NCI-H1092 treated with DMSO at 0.1 percent for 48 hours (cell line): ENCODE data around the gene DIS3L2.
"Not testable (repeated sequence)": the region's sequence is repeated elsewhere in the genome, so short reads cannot be mapped to it uniquely, and the experiment has no call there.

Experiments used
- DNase-seq: peaks from one replicate; lab custom pipeline; 2025; lab: John Stamatoyannopoulos, UW

Gene DIS3L2

DNA sequence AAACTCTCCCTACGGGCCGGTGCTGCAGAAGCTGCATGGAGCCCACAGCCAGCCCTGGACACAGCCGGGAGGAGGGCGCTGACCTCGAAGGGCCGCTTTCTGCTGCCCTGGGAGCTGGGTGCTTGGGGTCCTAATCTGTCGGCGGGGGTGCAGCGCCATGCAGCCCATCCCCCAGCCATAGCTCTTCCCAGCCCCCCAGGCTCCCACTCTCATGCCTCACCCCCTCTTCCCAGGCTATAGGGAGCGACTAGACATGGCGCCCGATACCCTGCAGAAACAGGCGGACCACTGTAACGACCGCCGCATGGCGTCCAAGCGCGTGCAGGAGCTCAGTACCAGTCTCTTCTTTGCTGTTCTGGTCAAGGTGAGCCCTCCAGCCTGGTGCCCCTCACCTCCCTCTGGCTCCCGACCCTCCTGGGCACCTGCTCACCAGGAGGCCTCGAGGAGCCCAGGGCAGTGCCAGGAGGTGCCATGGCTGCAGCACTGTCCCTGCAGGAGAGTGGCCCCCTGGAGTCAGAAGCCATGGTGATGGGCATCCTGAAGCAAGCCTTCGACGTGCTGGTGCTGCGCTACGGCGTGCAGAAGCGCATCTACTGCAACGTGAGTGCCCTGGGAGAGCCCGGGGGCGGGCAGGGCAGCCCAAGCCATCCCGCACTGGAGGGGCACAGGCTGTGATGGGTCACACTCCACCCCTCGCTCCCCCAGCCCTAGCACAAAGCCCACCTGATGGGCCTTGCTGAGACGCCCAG, 372.8 kb downstream of the DIS3L2 start:
- not testable (repeated sequence) for DNase-seq

DNA sequence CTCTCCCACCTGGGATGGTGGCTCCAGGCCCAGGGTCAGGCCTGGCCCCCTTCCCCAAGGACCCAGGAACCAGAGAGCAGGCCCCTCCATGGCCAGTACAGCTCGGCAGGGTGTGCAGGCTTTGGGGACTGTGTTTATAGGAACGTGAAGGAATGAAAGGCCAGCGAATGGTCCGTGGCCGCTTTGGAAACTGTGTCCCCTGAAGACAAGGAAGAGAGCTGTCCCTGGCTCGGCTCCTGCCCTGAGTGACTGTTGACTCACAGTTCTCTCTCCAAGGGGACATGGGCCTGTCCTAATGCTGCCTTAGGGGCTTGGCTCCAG, 373.3 kb downstream of the DIS3L2 start:
- not testable (repeated sequence) for DNase-seq

DNA sequence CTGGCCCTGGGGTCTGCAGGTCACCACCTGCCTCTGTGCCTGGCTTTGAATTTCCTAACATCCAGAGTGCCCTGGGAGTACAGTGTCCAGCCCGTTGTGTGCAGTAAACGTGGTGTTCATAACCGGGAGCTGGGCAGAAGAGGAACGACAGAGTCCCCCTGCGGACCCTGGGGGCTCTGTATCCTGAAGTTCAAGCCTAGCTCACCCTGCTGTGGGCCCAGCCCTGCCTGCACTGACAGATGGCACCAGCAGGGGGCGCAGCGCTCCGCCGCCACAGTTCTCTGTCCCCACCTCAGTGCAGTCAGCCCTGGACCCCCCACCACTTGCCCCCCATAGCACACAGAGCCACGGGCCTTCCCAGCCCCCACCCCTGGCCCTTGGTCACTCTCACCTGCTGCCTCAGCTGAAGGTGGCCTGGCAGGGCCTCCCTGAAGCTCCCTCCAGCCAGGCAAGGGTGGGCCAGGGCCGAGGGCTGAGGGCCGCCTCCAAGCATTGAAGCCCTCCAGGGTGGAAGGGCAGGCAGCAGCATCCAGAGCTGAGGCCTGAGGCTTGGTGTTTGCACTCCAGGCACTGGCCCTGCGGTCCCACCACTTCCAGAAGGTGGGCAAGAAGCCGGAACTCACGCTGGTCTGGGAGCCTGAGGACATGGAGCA, 373.8 kb downstream of the DIS3L2 start:
- not testable (repeated sequence) for DNase-seq

DNA sequence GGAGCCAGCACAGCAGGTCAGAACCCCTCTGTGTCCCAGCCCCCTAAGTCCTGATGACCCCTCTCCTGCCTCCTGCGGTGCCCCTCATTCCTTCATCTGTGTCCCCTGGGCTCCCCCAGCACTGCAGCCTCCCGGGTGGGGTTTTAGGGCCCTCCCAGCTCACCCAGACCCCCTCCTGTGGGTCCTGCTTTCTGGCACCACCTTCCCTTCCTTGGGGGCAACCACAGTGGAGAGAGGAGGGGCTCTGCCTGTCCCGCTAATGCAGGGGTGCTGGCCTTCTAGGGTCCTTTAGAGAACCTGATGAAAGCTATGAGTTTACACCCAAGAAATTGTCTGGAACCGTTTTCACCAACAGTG, 374.3 kb downstream of the DIS3L2 start:
- DNase-seq, result no peak

DNA sequence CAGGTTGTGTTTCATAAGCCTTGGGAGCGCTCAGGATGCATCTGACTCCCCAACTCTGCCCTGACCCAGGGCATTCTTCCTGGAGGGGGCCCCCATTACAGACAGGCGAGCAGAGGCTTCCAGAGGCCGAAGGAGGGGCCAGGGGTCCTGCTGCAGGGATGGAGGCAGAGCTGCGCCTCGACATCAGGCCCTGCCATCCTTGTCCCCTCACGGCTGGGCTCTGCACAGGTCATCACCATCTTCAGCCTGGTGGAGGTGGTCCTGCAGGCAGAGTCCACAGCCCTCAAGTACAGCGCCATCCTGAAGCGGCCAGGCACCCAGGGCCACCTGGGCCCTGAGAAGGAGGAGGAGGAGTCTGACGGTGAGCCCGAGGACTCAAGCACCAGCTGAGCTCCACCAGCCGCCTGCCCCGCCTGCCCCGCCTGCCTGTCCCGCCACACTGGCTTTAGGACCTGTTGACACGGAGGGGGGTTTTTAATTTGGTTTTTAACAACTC, 374.8 kb downstream of the DIS3L2 start:
- no peak for DNase-seq

DNA sequence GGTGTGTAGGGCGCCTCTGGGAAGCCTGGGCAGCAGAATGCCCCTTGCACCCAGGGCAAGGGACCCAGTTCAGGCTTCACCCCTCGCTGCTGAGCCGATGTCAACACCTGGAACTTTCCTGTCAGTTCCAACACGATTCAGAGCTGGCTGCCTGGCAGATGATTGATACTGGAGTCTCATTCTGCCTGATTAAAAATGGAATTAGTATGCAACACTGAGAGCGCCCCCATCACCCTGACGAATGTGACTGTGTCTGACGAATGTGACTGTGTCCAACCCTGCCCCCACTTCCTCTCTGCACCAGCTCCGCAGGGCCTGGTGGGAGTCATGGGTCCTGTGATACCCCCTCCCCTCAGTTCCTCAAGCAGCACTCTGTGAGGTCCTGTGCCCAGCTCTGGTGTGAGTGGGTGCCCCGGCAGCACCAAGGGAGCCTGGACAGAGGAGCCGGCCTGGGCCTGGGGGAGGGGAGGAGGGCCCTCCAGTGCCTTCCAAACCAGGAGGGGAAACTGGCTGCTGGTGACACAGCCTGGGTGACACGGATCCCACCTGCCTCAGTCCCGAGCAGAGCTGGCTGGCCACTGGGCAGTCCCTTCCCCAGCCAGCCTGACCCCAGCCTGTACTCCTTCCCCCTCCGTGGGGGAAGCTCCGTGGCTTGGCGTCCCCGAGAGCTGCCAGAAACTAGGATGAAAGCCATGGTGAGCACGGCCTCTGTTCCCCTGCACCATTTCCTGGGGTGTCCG, 375.6 kb downstream of the DIS3L2 start:
- DNase-seq, result no peak

DNA sequence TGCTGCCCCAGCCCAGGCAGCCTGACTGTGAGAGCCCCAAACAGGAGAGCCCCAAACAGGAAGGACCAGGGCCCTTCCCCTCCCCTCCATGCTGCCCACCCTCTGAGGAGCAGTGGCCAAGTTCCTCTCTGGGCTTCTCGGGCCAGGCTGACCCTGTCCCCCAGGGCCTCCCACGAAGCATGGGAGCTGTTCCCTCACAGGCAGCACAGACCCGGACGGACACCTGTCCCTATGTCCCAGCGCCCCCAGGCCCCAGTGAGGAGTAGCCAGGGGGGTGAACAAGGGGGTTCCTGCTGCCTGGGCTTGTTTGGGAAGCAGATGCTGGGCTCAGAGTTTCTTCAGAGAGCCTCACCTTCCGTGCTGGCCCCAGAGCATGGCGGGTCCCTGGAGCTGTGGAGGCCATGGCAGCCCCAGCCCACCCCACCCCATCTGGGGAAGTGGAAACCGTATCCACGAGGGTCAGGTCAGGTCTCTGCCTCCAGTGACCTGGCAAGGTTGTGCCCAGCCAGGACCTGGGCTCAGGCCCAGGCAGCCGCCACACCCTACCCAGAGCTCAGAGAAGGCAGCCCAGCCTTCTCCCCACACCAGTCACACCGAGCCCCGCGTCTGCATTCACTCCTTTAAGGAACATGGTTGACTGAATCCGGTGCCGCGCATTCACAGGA, 376.7 kb downstream of the DIS3L2 start:
- not testable (repeated sequence) for DNase-seq

DNA sequence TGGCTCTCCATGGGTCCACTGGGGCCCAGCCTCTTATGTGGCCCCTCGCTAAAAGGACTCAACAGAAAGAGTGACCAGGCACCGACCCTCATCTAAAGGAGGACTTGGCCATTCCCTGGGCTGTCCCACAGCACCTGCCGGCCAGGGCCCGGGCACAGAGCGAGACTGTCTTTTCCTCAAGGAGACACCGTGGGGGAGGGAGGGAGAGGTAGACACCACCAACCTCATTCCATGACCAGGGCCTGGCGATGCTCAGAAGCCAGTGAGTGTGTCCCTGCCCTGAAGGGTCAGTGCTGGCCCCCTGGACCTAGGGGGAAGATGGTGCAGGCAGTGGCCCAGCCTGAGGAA, 377.2 kb downstream of the DIS3L2 start:
- no peak for DNase-seq

DNA sequence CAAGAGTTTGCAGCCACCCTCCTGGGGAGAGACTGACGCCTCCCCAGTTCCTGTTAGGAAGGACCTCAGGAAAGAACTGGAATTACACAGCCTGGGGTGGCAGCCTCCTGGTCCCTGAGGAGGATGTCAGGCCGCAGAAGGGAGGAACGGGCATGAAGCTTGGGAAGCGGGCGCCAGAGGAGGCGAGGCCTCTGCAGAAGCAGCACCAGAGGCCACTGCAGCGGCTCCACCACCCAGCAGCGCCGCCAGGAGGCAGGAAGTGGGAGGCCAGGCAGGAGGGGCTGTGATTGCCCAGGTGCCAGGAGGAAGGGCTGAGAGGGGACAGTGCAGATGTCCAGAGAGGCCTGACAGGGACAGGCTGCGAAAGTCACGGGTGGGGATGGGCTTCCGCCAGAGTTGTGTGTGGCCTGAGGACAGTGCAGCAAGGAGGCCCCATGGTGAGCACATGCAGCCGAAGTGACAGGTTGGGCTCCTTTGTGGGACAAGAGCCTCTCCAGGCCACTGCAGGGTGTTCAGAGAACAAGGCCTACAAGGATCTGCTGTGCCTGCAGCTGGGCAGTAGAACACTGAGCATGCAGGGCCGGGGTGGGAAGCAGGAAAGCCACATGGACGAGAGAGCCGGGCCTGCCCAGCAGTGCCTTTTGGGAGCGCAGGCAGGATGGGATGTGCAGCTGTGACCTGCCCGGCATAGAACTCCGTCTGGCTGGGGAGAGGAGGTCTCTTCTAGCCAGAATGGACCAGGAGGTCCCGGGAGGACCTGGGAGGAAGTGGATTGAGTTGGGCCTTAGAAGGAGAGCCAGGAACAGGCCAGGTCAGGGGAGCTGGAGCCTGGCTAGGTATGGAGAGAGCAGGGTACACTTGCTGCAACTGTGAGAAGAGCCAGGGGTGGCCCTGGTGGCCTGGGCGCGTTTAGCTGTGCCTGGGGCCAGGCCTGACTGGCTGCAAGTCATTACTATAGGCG, 377.9 kb downstream of the DIS3L2 start:
- DNase-seq, result no peak

DNA sequence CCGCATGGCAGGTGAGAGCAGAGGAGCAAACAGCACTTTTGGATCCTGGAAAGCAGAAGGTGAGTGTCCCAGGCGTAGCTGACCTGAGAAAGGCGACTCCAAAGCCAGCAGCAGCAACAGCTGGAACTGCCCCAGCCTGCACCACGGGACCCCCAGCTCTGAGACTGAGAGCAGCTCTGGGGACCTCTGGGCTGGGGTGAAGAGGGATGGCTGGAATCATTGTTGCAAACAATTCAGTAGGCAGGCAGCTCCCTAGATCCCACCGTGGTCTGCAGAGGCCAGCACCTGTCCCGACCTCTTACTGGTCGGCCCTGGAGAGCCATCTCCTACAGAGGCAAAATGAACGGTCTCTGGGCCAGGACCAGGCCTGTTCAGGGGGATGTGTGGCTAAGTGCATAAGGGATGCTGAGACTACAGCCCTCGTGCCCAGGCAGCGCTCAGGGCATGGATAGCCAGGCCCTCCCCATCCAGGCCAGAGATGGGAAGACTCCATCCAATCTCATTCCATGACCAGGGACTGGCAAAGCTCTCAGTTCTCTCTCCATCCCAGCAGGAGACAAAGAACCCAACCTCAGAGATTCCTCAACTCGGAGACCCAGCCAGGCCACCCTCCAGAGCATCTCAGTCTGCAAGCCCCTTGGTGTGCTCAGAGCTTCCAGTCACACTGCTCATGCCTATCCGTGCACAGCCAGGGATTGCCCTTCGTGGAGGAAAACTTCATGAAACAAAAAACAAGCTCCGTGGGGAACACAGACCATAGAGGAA, 378.8 kb downstream of the DIS3L2 start:
- DNase-seq, result no peak

DNA sequence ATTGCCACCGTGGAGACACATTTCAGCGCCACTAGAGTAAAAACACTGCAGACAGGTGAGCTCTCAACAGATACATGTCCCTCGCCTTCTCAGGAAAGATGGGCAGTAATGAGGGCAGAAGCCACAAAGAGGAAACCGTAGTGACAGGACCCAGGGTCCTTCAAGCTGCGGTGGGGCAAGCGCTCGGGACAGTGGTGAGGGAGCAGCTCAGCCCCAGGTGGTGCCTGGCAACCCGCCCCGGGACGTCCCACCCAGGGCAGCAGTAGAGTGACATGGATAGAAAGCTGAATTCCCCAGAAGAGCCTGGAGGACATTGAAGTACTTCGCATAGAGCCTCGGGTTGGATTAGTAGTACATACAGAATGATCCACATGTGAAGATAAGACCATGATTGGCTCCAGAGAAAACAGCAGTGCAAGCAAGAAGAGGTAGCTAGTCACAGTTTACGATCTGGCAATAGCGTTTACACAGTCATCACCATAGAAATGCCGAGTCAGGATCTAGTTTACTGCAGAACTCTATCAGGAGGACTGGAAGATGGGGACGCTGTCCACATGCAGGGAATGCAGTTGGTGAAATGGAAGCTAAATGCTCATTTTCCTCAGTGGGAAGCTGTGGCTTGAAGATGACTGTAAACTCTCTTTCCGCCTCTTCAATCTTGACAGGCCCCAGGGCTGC, 379.7 kb downstream of the DIS3L2 start:
- no peak for DNase-seq

DNA sequence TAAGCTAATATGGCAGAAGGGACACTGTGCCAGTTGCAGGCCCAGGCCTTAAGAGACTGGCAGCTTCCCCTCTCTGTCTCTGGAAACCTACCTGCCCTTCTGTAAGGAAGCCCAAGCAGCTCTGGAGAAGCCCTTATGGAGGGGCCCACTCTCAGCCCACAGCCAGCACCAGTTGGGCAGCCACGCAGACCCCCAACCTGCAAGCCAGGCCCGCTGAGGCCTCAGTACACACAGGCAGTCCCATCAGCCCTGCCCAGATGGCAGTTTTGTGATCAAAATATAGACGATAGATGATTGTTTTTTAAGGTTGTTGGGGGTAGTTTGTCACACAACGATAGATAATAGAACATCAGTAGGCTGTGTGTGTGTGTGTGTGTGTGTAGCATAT, 380.2 kb downstream of the DIS3L2 start:
- no peak for DNase-seq

DNA sequence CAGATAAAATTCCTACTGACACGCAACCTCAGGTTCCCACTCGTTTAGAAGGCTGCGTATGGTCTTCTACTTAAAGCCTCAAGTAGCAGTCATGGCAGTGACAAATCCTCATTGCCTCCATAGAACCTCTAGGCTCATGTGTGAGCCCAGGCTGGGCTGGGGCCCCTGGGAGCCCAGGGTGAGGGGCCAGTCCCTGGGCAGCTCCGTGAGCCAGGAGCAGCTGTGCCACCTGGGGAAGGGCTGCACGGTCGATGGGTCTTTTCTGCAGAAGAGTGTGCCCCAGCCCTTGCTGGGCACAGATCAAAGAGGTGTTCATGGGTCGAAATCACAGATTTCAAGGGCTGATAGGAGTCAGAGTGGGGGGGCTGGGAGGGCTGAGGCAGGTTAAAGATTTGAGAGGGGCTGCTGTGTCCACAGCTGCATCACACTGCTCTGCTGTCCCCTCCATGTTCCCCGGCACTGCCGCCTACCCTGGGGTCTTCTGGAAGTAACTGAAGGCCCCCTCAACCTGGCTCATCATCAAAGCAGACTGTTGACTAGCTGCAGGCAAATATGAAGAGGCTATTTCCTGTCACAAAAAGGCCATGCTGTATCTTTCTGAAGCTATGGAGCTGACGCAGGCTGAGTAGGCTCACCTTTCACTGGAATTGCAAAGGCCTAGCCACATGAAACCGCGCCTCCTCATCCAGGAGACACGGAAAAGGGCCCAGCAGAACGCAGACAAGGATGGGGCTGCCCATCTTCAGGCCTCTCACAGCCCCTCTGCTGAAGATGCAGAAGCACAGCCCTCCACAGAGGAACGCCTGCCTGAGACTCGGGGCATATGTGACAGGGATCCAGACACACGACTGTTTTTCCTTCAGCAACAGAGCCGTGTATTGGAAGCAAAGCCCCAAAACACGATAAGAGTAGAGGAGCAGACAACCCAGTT, 381.4 kb downstream of the DIS3L2 start:
- no peak for DNase-seq

DNA sequence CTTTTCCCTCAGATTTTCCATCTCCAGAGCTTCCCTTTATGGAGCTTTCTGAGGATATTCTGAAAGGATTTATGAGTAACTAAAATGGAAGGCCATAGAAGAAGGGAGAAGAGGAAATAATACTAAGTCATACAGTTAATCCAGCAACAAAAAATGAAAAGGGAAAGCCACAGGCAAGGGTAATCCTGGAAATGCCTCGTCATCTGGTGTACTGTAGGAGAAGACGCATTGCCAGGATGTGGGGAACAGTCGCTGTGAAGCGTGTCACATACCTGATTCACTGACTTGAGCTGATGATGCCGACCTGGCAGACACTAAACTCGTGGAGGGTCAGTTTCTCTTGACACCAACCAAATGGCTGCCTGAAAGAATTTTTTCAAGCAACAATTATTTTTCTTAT, 382.3 kb downstream of the DIS3L2 start:
- no peak for DNase-seq

DNA sequence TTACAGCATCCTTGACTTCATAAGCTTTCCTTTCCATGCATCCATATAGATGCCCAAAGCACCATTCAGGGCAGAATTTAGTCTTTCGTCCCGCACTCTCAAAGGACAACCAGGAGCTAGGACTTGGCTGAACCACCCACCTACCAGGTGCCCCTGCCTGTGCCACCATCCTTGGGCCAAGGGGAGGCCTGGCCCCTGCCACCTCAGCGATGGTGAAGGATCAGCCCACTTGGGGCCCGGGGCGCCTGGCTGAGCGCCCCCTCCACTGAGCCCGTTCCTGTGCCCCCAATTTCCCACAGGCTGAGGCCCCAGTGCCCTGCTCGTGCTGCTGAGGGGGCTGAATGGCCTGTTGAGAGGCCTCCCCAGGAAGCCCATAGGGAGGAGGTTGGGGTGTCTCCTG, 383.7 kb downstream of the DIS3L2 start:
- DNase-seq, result no peak

DNA sequence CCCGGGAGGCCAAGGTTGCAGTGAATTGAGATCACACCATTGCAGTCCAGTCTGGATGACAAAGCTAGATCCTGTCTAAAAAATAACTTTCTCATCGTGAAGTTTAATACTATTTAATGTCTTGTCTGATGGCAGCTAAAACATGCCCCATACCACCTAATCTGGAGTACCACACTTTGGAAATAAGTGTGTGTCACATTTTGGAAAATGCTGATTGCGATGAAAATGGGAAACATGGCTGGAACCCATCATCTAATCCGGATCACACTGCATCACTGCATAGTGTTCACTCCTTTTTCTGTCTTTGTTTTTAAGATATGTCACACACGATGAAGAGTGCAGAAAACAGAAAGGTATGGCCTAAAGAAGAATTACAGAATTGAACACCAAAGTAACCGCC, 385.9 kb downstream of the DIS3L2 start:
- no peak for DNase-seq

DNA sequence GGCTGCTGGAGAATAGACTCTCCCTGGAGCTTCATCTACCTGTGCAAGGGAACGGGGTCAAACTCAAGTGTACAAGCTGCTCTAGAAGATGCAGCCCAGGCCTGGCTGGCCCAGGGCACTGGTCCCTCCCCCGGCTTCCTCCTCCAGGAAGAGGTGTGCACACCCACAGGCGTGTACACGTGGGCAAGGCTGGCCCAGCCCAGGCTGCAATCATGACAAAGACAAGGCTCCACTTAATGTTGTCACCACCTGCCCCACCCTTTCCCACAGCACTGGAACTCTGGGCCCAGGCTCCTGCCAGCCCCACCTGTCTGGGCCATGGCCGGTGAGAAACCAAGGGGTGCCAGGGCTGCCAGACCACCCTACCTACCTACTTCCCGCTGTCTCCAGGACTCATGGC, 387.4 kb downstream of the DIS3L2 start:
- no peak for DNase-seq

DNA sequence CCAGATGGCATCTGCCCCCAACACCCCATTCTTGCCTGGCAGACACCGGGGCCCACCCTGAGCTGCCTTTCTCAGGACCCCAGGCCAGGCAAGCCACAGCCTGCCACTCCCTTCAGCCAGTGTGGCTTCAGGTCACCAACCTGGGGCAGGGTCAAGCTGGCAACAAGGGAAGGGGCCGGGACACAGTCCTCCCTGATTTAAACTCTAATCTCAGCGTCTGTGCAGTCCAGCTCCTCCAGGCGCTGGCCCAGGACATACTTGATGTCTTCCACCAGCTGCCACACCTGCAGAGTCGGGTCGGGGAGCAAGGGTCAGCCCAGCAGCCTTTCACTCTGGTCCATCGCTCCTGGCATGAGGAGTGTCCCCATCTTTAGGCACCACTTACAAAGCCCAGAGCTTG, 388.0 kb downstream of the DIS3L2 start:
- no peak for DNase-seq
